Ovary (tissue), 9 donors: ENCODE data around the gene ADGRD1. TPM values are rescaled to one million over a fixed set of nuclear protein-coding genes. Genes with fewer than 3 reads are reported as not detected.

Experiments
- DNase-seq, 5 donors: peaks; one replicate each; pipeline ENCODE4 v3.0.0-alpha.2; 2019 to 2020
- H3K27ac ChIP-seq, 2 donors: fragments of 200-600 bp; one replicate each; pipeline versions ENCODE4 v1.5.1 to v1.8.0; 2019 to 2022
- H3K27me3 ChIP-seq: fragments of 200-600 bp; one replicate; pipeline ENCODE4 v1.8.0; 2022
- H3K36me3 ChIP-seq: fragments of 200-600 bp; sonication (generic); one replicate; pipeline ENCODE4 v1.5.1; 2019
- H3K4me1 ChIP-seq: one replicate; pipeline ENCODE4 v1.8.1; 2013; ENCODE audit warnings: mild to moderate bottlenecking, moderate library complexity; ENCODE audit not compliant: insufficient read depth
- H3K4me3 ChIP-seq: fragments of 200-600 bp; sonication (generic); one replicate; pipeline ENCODE4 v1.5.1; 2017
- H3K9me3 ChIP-seq, 2 donors: fragments of 200-600 bp in 1 of 2; sonication (generic) in 1 of 2; one replicate each; pipeline versions ENCODE4 v1.5.1 to v1.8.1; 2013 to 2019; ENCODE audit warnings: mild to moderate bottlenecking in 1 of 2, moderate library complexity in 1 of 2
- EP300 ChIP-seq: sonication (generic); formaldehyde crosslinking; IDR thresholded peaks from one replicate; pipeline ENCODE4 v1.6.1; 2017; ENCODE audit warnings: antibody characterized with exemption
- POLR2A ChIP-seq: fragments of 450-650 bp; IDR thresholded peaks from one replicate; pipeline ENCODE4 v1.6.1; 2017; ENCODE audit warnings: antibody characterized with exemption, mild to moderate bottlenecking, moderate library complexity
- WGBS, 3 donors: extraction: QIAGEN DNeasy Blood & Tissue Kit in 1 of 3; methylation state at CpG; one replicate each; pipeline versions ENCODE4 v1.1.5 to v1.1.7; 2013 to 2017; 5-methylcytosine and 5-hydroxymethylcytosine counted together
- intact Hi-C, 4 donors: fragments of 100-400 bp; cut with DNase I; formaldehyde crosslinking; loops; one replicate each; pipeline versions ENCODE4 v1.11.0 to v1.15.1; 2022 to 2023
- polyA plus RNA-seq, 2 donors: library from polyadenylated mRNA; stranded (reverse); fragments of 200-250 nt in 1 of 2; fragments of 350-450 nt in 1 of 2; fragmentation: Illumina TruSeq in 1 of 2; extraction: RNeasy Lipid Tissue Mini Kit (QIAGEN cat#74804) in 1 of 2; gene quantifications; one replicate each; pipeline ENCODE4 v1.2.3, GENCODE V29; 2013 to 2014
- total RNA-seq, 7 donors: library from RNA; depleted of rRNA in 2 of 7; stranded (reverse); fragments of >200 nt in 2 of 7; fragmentation: NEBNext Ultra II Directional in 3 of 7; extraction: Animal tissue kit (Norgen Biotek cat#: 25700) in 3 of 7; gene quantifications; one replicate each; pipeline versions ENCODE4 v1.1.0 to v1.2.4, GENCODE V29; 2016 to 2023
- TF ChIP-seq, protein P1 (sequence below), 3 donors: fragments of 450-650 bp in 2 of 3; fragments of 200-600 bp in 1 of 3; IDR thresholded peaks; one replicate each; pipeline versions ENCODE4 v1.5.1 to v1.8.0; 2016 to 2022; ENCODE audit warnings: antibody characterized with exemption in 3 of 3, mild to moderate bottlenecking in 1 of 3
- donor health status: DM: no; HTN: no; CAD: no; lungs with moderate emphysema.
- donor health status: DM: no; HTN: no; CAD: no.
- donor health status: Bipolar disorder and iron deficiency.
- donor health status: DM: yes; HTN: yes; CAD: no.
- donor health status: DM: no; HTN: no; CAD: no.
- donor health status: DM: yes; HTN: yes; CAD: no.

ADGRD1 gene
- total and polyA plus RNA-seq, 9 donors: 7.6 to 75.3 (median 25.9) TPM

DNA sequence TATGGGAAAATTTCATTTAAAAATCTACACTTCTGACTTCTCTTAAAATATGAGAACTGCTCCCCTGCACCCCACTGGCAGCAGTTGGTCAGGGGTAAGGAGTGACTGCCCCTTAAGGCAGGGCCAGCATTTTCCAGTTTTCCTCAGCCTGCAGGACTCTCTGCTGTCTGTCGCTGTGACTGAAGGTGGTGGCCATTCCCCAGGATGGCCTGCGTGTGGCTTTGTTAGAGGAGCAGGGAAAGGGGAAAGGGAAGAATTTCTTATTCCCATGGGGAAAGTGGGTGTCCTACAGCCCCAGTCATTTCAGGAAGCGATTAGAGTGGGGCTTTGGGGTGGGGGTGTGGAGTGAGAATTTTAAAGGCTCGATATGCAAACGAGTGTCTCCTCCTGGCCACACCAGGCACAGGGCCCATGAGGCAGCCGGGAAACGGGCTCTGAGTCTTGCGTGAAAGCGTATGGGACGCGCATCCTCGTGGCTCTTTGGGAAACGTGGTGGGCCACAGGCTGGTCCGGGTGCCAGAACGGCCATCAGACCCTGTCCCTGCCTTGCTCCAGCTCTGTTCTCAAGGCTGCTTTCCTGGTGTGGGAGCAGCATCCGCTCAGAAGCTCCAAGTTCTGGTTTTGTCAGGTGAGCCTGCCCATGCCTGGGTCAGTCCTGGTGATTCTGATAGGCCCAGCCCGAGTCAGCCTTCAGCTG is 23.5 kb downstream of the ADGRD1 start:
- Histone ChIP-seq H3K4me3 (no peak overlapping the region), H3K9me3 (no peaks in the 10 kb centered on the region), H3K27ac (no peak overlapping the region), H3K36me3 (no peaks in the 10 kb centered on the region), H3K4me1 (peaks cover 1% of the 10 kb centered on the region), H3K27me3 (no peaks in the 10 kb centered on the region)
- WGBS, 3 donors: 88 to 92% (median 90%) methylated on average over 16 to 17 of the region's 17 CpGs
- DNase-seq: no peak
- intact Hi-C loops: no loop called here
- no peak for TF ChIP-seq POLR2A
- TF ChIP-seq, protein P1, sequence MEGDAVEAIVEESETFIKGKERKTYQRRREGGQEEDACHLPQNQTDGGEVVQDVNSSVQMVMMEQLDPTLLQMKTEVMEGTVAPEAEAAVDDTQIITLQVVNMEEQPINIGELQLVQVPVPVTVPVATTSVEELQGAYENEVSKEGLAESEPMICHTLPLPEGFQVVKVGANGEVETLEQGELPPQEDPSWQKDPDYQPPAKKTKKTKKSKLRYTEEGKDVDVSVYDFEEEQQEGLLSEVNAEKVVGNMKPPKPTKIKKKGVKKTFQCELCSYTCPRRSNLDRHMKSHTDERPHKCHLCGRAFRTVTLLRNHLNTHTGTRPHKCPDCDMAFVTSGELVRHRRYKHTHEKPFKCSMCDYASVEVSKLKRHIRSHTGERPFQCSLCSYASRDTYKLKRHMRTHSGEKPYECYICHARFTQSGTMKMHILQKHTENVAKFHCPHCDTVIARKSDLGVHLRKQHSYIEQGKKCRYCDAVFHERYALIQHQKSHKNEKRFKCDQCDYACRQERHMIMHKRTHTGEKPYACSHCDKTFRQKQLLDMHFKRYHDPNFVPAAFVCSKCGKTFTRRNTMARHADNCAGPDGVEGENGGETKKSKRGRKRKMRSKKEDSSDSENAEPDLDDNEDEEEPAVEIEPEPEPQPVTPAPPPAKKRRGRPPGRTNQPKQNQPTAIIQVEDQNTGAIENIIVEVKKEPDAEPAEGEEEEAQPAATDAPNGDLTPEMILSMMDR (IDR thresholded peaks at IDR 0.05): no peak

DNA sequence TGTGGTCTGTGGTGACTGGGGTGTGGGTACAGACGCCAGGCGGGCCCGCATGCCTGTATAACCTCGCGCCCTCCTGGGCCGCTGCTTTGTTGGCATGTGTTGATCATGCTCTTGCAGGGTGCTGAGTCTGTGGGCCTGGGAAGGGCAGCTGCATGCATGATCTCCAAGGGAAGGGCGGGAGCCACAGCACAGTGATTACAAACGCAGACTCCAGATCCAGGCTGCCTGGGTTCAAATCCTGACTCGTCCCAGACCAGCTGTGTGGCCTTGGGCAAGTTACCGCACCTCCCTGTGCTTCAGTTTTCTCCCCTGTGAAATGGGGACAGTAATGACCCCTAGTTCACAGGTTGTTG is 24.0 kb downstream of the ADGRD1 start:
- intact Hi-C loops: no loop called here
- DNase-seq: no peak
- WGBS, 3 donors: 89 to 96% (median 94%) methylated on average over 10 of the region's 10 CpGs

DNA sequence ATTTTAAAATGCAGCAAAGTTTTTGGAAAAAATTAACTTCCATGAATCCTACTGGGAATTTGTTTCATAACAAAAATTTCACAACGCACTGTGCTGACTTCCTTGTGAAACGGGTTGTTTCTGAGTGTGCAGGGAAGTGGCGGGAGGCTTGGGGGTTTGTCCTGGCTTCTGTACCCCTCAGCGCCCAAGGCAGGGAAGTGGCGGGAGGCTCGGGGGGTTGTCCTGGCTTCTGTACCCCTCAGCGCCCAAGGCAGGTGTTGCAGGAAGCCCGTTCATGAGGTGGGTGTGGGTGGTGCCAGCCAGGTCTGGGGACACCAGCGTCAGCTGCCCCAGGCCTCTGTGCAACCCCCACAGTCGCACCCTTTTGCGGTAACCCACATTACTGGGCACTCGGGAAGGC is 25.1 kb downstream of the ADGRD1 start:
- peaks cover 3% of the 10 kb centered on the region for H3K4me1 ChIP-seq
- 81 to 85% (median 84%) methylated on average over 12 of the region's 12 CpGs for WGBS, 3 donors
- H3K27ac ChIP-seq: no peak overlapping the region
- TF ChIP-seq POLR2A (no peak), EP300 (no peak)
- TF ChIP-seq, protein P1 (IDR thresholded peaks at IDR 0.05): no peak
- no peak for DNase-seq
- H3K4me3 ChIP-seq: no peak overlapping the region
- no peaks in the 10 kb centered on the region for H3K9me3 ChIP-seq
- H3K27me3 ChIP-seq: no peaks in the 10 kb centered on the region
- intact Hi-C loops: no loop called here
- H3K36me3 ChIP-seq: no peaks in the 10 kb centered on the region

More for the DNA sequence above, 24.0 kb downstream of the ADGRD1 start:
- Histone ChIP-seq H3K36me3 (no peaks in the 10 kb centered on the region), H3K27ac (no peak overlapping the region), H3K27me3 (no peaks in the 10 kb centered on the region), H3K4me3 (no peak overlapping the region), H3K4me1 (peaks cover under 1% of the 10 kb centered on the region), H3K9me3 (no peaks in the 10 kb centered on the region)
- no peak for TF ChIP-seq POLR2A
- TF ChIP-seq EP300: no peak
- TF ChIP-seq, protein P1 (IDR thresholded peaks at IDR 0.05): no peak

DNA sequence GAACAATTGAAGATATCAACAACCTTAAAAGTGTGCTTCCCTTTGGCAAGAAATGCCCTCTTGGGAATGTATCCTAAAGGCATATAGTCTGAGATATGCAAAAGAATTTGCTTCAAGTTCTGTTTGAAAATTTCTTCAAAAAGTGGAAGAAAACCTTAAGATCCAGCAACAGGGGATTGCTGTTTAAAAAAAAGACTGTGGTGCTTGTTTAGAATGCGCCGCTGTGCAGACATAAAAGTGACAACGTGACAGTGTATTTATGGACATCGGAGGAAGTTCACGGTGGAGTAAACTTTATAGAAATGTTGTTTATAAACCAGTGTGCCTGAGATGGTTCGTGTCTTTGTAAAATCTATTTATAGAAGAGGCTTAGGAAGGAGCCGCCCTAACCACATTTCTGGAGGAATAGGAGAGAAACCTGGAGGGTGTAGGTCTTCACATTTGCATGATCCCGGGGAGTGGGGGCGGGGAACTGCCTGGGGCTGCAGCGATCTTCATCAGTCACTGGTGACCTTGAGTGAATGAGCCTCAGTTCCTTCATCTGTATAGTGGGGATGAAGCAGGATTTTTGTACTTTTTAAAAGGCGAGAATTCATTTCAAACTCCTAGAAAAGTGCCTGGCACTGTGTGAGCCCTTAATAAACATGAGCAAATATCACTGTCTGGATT is 27.5 kb downstream of the ADGRD1 start:
- no peak for TF ChIP-seq EP300
- TF ChIP-seq POLR2A: no peak
- TF ChIP-seq, protein P1 (IDR thresholded peaks at IDR 0.05): no peak
- DNase-seq: no peak
- intact Hi-C loops: no loop called here
- Histone ChIP-seq H3K27me3 (no peaks in the 10 kb centered on the region), H3K27ac (no peak overlapping the region), H3K4me3 (no peak overlapping the region), H3K36me3 (no peaks in the 10 kb centered on the region), H3K9me3 (no peaks in the 10 kb centered on the region), H3K4me1 (peaks cover 3% of the 10 kb centered on the region)
- WGBS, 3 donors: 19 to 31% (median 25%) methylated on average over 11 of the region's 11 CpGs
